GM18520 (cell line): Measurements from ENCODE around the gene FGF1.

Experiments used
- ATAC-seq: cut with Tn5 transposase; IDR thresholded peaks from one replicate; pipeline ENCODE4 v1.9.1; 2021; ENCODE audit not compliant: unreplicated experiment

The FGF1 gene

DNA sequence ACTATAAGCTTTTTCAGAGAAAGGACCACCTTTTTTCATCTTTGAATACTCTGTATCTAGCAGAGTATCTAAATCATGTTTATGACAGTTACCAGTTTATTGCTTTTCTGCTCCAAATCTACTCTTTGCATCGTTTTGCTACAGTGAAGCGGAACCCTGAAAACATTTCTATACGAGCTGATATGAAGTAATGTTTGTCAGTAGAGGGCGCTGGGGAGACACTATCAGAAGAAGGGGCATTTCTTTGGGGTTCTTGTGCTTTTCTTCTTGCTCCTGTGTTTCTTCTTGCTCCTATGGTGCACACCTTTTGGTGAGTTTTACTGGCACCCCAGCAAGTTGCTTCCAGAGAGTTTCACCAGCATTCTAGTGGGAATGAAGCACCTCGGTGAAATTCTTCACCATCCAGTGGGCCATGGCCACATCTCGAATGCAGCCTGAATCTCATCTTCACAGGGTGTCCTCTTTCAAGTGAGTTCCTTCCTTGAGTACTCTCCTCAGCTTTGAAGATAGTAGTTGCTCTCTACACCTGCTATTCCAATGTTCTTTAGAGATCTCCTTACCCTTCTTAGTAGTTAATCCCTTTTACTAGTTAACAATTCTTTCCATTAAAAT is 98.4 kb downstream of the FGF1 start:
- no peak for ATAC-seq

DNA sequence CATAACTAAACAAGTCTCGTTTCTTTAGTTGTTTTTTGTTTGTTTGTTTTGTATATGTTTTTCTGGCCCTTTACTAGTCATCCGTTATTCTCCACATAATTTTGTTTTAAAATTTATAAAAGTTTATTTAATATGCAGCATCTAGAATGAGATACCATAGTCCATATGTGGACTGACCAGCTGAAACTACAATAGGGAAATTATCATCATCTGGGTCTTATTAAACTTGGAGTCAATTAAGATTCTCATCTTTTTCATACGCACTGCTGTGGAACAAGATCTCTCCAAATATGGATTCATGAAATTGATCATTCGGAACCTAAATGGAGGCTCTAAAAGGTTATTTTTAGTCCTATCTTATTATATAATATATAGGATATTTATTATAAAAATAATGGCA is 99.3 kb downstream of the FGF1 start:
- no peak for ATAC-seq

DNA sequence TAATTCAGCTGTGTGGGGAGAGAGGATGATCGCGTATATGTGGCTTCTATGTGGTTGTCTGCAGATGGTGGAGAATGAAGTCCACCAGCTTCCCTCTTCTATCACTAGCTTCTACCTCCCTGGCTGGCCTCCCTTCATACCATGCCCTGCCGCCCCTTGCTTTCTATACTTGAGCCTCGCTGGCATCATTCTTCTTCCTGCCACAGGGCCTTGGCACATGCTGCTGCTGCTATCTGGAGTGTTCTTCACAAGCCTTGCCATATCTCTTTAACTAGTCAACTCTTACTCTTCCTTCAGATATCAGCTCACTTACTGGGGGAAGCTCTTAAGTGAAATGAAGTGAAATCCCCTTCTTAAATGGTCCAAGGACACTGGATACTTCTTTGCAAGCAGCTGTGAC is 100.4 kb downstream of the FGF1 start:
- ATAC-seq = no peak

DNA sequence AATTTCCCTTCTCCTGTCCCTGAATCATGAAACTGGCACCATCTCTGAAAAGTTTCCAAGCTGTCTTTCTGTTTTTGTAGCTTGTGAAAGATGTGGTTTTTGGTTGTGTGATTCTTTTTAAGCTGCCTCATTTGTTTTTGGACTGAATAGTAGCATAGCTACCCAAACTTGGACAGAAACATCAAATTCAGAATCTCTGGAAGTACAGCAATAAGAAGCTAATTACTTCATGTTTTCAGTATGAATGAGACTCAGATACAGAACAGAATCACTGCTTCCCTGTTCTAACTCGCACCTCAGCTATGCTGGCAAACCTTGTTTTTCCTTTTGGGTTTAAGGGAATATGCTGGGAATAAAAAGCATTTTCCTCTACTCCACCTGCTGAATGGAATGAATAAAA is 101.0 kb downstream of the FGF1 start:
- no peak for ATAC-seq

DNA sequence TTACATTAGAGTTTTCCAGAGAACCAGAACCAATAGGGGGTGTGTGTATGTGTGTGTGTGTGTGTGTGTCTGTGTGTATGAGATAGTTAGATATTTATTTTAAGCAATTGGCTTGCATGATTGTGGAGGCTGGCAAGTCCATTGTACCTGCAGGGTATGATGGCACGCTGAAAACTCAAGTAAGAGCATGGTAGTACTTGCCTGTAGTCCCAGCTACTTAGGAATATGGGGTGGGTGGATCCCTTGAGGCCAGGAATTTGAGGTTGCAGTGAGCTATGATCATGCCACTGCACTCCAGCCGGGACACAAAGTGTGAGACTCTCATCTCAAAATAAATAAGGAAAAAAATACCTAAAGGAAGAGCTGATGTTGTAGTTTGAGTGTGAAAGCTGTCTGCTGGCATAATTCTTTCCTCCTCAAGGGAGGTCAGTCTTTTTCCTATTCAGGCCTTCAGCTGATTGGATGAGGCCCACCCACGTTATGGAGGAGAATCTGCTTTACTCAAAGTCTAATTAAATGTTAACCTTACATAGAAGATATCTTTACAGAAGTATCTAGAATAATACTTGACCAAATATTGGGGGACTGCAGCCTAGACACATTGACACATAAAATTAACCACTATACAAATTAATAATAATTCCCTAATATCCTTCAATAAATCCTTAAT is 107.6 kb downstream of the FGF1 start:
- no peak for ATAC-seq

DNA sequence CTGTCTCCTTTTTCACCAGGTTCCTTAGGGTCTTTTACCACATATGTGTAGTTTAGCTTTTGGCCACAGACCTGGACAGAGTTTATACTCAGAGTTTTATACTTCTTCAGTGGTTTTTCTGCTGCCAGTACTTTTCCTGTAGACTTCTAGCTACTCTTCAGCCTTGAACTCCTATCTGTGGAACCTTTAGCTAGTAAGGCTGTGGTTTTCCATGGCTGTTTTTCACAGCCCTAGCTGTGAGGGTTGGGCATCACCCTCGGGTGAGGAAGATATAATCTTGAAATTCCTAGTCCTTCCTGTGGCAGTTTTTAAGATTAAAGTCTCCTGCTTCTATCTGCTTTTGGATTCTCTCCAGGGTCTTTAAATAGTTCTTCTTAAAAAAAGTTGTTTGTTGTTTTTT is 109.1 kb downstream of the FGF1 start:
- ATAC-seq = no peak

DNA sequence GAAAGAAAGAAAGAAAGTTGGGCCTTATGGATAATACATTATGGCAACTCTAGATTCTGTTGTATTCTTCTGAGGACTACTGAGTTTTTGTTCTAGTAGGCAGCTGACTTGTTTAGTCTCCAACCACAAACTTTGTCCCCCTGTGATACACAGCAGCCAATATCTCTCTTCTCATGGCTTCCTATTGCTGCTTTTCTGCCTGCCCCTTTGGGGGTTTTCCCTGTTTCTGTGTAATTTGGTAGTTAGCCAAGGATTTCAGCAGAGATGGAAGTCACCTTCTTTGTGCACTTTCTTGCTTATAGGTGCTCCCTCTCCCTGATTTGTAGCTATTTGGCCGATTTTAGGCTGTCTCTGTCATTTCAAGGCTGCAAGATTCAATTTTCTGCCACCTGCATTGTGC is 109.6 kb downstream of the FGF1 start:
- no peak for ATAC-seq

DNA sequence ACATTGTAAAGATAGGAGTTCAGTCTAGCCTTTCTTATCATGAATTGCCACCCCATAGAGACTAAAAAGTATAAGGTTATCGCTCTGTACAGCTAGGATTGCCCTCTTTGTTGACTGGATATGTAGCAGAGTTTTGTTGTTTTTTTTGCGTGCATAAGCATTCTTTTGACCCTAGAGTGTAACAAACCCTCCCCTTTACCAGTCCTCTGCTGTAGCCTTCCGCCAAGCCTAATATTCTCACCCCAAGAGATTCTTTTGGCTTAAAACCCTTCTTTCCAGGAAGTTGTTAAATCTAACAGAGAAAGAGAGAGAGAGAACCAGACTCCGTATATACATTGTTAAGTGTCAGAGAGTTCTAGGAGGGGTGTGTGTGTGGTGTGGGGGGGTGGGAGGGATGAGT is 113.9 kb downstream of the FGF1 start:
- no peak for ATAC-seq

DNA sequence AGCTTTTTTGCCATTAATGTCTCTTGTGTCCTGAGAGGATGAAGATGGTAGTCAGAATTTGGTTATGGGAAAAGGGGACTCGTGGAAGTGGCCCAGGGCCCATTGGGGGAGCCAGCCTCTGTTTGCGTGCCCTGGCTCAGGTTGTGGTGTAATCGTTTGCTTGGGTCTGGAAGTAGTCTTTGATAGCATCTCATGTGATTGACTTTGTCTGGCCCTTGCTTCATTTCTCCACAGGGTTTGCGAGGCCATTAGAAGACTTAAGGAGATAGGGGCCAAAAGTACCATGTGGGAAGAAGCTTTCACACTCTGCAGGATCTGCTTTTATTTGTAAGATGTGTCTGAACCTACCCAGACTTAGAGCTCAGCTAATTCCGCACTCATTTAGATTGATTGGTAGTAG is 114.5 kb downstream of the FGF1 start:
- no peak for ATAC-seq

DNA sequence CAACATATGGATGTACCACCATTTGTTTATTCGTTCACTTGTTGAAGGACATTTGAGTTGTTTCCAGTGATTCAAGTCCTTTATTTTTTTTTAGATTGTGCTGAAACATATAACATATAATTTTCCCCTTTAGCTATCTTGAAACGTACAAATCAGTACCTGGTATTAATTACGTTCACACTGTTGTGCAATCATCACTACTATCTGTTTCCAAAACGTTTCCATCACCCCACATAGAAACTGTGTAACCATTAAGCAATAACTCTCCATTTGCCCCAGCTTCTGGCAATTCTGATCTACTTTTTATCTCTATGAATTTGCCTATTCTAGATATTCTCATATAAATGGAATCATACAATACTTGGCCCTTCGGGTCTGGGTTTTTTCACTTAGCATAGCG is 116.0 kb downstream of the FGF1 start:
- ATAC-seq = no peak

DNA sequence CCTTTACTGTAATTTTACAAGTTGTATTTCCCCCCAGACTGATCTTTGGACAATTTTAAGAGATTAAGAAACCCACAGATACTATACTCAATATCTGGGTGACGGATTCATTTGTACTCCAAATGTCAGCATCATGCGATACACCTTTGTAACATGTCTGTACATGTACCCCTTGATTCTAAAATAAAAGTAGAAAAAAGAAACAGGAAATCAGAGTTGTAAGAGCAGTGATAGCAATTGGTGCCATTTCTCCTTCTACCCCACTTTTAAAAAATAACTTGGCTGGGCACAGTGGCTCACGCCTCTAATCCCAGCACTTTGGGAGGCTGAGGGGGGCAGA is 116.9 kb downstream of the FGF1 start:
- ATAC-seq = no peak

DNA sequence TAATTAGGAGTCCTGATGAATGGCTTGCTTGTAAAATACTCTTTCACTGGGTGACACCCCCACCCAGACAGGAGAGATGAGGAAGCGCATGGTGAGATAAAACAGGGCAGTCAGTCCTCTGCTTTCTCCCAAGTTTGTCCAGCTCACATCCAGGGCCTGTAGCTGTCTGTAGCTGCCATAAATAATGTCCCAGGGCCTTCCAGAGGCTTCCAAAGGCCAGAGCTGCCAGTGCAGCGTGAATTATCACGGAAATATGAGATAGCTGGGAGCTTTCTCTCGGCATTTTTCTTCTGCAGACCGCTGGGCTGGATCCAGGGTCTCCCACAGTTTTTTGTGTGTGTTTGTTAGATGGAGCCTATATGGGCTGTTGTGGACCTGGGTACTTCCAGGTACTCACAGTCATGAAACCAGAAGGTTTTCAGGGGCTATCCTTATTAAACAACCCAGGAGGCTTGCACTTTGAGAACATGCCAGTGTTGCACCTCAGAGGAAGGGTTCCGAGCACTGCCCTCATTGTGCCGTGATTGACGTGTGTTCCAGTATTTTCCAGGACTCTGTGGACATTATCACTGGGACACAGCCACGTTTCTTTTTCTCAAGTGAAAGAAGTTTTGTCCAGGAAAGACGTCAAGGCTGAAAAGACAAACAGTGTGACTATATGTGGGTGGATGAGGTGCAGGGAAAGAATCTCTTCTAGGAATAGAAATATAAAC is 117.5 kb downstream of the FGF1 start:
- ATAC-seq = no peak

DNA sequence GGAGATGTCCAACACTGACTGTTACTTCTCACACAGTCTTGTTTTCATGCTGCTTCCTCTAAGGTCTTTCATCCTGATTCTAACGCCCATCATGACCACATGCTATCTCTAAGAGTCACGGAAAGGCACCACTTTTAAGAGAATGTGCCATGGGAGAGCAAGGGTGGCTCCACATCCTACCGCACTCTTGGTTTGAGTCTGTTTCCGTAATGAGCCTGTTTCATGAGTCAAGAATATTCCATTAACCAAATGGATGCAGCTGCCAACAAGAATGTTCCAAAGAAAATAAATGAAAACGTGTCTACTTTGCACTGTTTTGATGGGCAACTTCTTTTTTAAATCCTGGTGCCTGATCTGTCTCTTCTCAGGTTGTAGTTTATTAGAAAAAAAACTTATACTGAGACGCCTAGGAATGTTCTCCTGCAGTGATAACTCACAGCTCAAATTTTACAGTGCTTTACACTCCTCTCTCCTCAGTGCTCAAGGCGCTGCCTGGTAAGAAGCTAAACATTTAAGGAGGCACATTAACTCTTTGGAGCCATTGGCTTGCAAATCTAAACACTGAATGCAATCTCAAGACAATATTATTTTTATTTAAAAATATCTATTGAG is 124.3 kb downstream of the FGF1 start:
- no peak for ATAC-seq

DNA sequence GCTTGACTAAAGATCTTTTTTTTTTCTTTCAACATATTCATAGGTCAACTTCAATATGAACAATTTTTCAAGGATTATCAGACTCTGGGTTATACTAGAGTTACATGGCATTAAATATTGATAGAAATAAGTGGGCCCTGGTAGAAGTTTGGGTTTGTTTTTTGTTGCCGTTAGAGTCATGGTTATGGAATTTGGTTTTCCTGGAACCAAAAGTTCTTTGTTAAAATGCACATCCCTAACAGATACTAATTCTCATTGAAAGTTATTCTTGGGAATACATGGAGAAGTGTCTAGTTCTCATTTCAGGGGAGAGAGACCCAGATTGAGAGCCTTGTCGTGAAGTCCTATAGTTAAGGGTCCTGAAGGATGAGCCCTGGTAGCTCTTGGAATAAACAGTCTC is 124.9 kb downstream of the FGF1 start:
- no peak for ATAC-seq

DNA sequence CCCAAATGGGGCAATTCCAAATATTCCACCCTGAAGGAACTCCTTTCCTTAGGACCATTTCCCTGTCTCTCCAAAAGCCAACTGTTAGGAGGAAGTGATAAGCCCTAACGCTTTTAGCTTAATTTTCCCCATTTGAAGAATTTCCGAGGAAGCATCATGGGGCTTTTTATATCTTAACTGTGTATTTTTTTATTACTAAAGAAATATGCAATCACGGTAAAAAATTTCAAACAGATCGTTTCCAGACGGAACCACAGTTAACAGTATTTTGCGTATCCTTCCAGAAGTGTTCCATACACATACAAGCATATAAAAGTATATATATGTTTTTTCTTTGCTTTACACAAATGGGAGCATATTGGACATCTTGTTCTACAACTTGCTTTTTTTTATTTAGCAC is 133.8 kb downstream of the FGF1 start:
- no peak for ATAC-seq

DNA sequence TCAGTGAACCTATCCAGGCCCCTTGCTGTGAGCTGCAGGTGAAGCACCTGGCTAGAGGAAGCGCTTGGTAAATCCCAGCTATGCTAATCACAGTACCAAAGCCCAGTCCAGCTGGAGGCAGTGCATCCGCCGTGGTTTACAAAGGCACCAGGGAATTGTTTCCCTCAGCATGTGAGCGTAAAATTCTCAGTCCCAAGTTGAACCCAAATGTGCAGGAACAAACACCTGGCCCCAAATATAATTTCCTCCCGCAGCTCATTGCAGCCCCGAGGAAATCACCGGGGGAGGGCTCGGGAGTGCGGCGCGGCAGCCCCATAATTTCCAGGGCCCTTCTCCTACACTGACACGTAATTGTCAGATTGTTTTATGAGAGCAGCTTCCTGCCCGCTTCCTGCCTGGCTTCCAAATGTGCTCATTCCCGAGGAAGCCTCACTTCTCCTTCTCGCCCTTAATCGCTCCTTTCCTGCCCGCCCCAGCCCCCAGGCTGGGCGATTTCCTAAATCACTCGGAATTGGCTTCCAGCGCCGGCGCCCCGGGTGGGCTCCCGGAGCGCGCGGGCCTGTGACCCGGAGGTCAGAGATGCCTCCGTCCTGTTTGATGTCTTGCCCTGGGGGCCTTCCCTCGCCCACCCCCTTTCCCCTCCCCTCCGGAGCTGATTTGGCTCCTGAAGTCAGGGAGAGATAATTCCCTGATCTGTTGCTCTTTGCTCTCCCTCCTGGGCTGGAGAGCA is 134.4 kb downstream of the FGF1 start:
- ATAC-seq = no peak

DNA sequence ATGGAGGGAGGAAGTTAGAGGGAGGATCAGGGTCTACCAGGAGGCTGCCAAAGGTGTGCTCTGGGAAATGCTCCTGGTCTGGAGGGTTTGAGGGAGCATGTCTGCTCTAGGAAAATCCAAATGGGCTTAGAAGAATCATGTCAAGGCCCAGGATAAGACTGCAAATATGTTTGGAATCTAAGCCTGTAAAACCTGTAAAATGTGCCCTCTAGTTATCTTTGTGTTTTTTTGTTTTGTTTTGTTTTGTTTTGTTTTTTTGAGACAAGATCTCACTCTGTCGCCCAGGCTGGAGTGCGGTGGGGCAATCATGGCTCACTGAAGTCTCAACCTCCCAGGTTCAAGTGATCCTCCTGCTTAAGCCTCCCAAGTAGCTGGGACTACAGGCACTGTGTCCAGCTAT is 135.4 kb downstream of the FGF1 start:
- no peak for ATAC-seq

DNA sequence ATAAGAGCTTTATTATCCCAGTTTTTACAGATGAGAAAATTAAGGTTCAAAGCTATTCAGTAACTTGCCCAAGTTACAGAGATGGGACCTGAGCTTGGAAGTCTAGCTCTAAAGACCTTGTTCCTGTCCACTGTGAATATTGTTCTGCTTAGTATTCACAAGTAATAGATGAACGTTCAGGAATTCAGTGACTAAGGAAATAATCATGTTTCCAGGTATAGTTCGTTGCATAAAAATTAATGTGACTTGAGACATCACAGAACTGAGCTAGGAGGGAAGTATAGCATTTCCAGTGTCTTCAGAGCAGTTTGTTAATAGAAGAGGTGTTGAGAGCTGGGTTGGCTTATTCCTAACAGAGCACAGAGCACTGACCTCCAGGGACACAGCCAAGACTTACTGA is 136.1 kb downstream of the FGF1 start:
- no peak for ATAC-seq

DNA sequence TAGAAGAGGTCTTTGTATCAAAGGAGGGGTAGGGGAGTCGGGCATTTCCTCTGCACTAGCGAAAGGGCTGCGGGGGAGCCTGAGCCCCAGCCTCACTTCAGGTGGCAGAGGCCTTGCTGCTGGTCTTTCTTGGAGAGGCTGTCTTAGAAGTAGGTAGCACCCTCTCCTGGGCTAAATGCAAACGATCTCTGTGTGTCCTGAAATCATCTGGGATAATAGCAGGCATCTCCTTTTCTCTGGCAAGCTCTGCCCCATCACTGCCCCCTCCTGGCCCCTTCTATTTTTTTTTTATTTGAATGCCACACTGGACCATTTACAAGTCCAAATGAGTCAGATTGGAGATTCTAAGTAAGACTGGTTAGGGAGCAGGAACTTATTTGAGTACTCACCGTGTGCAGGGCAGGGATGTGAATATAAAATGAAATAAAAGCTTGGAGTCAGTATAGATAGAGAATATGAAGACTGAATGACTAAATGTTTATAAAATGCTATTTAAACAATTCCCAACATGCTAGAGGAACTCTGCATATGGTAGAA is 137.1 kb downstream of the FGF1 start:
- no peak for ATAC-seq

DNA sequence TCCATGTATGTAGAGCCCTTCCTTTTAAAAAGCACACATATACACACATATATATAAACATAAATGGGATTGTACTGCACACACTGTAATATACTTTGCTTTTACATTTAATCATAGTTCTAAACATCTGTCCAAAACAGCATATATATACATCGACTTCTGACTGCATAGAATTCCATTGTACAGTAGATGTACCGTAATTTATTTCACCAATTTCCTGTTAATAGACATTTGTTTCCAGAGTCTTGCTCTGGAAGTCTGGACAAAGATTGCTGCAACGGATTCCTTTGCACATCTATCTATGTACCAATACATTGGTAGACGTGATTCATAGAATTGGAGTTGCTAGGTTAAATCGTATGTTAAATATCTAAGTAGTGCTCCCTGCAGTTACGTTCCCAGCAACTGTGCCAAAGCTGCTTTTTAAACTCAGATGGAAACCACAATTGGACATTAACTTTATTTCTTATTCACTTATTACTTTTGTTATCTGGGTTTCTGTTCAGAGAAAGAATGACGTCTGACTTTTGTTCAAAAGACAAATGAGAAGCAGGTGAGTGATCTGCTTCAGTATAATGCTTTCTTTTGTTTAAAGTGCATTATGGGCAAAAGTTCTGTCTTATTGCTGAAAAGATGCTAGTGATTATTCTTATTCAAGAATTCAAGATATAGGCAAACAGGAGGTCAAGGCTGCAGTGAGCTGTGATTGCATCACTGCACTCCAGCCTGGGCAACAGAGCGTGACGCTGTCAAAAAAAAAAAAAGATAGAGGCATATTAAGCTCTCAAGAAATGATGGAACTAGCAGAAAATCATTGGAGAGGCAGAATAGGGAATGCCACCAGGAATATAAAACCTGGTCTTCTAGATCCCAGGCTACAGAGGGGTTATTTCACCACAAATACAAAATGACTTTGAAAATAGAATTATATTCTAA is 138.2 kb downstream of the FGF1 start:
- ATAC-seq = no peak
